ENCODE data around the gene VSIR.
A peak's percentile ranks its signal among the peaks of the same experiment; 100 is the strongest.

The VSIR gene
- long read RNA-seq, full-length matches to known transcripts: 459 of 489 reads
- long read RNA-seq, partial matches to known transcripts: 5 of 489 reads
- long read RNA-seq, other reads (novel, unspliced or antisense): 25 of 489 reads

DNA sequence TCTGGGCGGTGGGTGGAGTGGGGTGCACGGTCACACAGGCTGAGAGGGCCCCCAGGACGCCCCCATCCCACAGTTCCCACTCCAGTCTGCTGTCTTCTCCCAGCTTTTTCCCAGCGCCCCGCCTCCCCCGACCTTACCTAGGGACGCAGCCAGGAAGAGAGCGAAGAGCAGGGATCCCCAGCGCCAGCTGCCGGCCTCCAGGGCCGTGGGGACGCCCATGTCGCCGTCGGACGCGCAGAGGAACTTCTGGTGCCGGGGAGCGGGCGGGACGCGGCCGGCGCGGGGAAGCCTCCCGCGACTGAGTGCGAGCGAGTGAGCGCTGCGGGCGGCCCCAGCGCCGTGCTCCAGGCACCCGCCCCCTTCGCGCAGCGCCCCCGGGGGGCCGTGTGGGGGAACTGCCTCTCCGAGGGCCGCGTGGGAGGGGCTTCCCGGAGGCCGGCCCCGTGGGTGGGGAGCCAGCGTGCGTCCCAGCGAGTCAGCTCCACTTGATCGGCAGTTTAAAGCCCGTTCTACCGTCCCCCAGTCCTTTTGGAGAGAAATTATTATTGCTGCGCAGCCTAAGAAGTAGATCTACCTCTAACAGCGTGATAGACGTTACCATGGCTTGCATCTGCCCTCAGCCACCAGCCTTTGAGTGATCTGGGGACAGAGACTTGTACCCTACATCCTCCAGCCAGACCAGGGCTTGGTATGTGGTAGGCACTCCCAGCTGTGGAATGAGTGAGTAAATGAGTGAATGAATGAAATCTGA, at the start of gene VSIR:
TSS of gene VSIR (minus strand) at position 300 of the 751 bp plus-strand sequence. CDS start at position 219, 81 bp downstream.
- Histone ChIP-seq H3K4me3 (replicated peaks; ENCODE audit: insufficient read depth, low read length) (peak within 1 kb of the TSS; percentile 81), H3K27me3 (ENCODE audit: insufficient read depth, poor library complexity, severe bottlenecking) (no peaks in the 10 kb centered on the region), H3K27ac (replicated peaks) (peak within 1 kb of the TSS; percentile 91)
- TF ChIP-seq GABPA (IDR thresholded peaks at IDR 0.05; ENCODE audit: low read depth) (no peak), SPI1 (IDR thresholded peaks at IDR 0.05; ENCODE audit: borderline replicate concordance, low read depth) (peak; percentile 51; the same call in 1 of the 2 replicates), REST (IDR thresholded peaks at IDR 0.05; ENCODE audit: insufficient replicate concordance, low read depth) (no peak), CTCF (IDR thresholded peaks at IDR 0.05; ENCODE audit: insufficient read depth, low read length) (peak; percentile 66), POLR2AphosphoS5 (IDR thresholded peaks at IDR 0.05; ENCODE audit: low read depth) (0 out of 2 replicates have a peak, but pooled peaks have one; percentile 60)
- DNase-seq (ENCODE audit: low read depth in 1 of 2, low spot score in 1 of 2): peak; percentile 89 to 92

- Histone ChIP-seq H3K27me3 (ENCODE audit: insufficient read depth, poor library complexity, severe bottlenecking) (no peaks in the 10 kb centered on the region), H3K27ac (replicated peaks) (no peak overlapping the region)
- DNase-seq (ENCODE audit: low read depth in 1 of 2, low spot score in 1 of 2): no peak
These were observed 48.8 kb upstream of the VSIR start for GRCh38 chr10:71821909-71822763.

DNA sequence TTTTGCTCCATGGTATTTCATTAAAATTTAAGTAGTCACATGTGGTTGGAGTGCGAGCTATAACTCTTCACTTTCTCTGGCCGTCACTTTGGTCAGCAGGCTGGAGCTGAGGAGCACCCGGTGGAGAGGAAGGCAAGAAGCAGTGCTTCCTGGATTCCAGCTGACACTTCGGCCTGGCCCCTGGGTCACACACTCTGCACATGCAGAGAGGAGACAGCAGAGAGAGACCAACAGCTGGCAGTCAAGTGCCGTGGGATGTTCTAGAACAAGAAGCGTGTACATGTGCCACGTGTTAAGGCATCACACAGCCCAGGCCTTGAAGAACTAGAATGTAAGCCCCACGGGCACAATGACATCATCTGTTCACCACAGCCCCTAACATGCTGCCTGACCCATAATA, 47.6 kb upstream of the VSIR start:
- H3K27ac ChIP-seq (replicated peaks): no peak overlapping the region
- TF ChIP-seq CTCF (IDR thresholded peaks at IDR 0.05; ENCODE audit: insufficient read depth, low read length) (no peak), REST (IDR thresholded peaks at IDR 0.05; ENCODE audit: insufficient replicate concordance, low read depth) (no peak), GABPA (IDR thresholded peaks at IDR 0.05; ENCODE audit: low read depth) (no peak), POLR2AphosphoS5 (IDR thresholded peaks at IDR 0.05; ENCODE audit: low read depth) (no peak), SPI1 (IDR thresholded peaks at IDR 0.05; ENCODE audit: borderline replicate concordance, low read depth) (no peak)
- no peak overlapping the region for H3K4me3 ChIP-seq (replicated peaks; ENCODE audit: insufficient read depth, low read length)
- DNase-seq (ENCODE audit: low read depth in 1 of 2, low spot score in 1 of 2): no peak
- no peaks in the 10 kb centered on the region for H3K27me3 ChIP-seq (ENCODE audit: insufficient read depth, poor library complexity, severe bottlenecking)

More at GRCh38 chr10:71821909-71822763, 48.8 kb upstream of the VSIR start:
- TF ChIP-seq SPI1 (IDR thresholded peaks at IDR 0.05; ENCODE audit: borderline replicate concordance, low read depth) (no peak), REST (IDR thresholded peaks at IDR 0.05; ENCODE audit: insufficient replicate concordance, low read depth) (no peak)
- H3K4me3 ChIP-seq (replicated peaks; ENCODE audit: insufficient read depth, low read length): no peak overlapping the region

All from HL-60 (cell line).